ENCODE results near the gene LEKR1.

The LEKR1 gene

GRCh38 chr3:157086775-157087174 is 260.6 kb downstream of the LEKR1 start:
- DNase-seq: no peak

- no peak for DNase-seq
These were observed 261.2 kb downstream of the LEKR1 start for GRCh38 chr3:157087373-157087772.

GRCh38 chr3:157087780-157088600 is 261.8 kb downstream of the LEKR1 start:
- DNase-seq: no peak

GRCh38 chr3:157088601-157089454 is 262.7 kb downstream of the LEKR1 start:
- DNase-seq: peak; percentile 98

GRCh38 chr3:157089455-157090221 is 263.5 kb downstream of the LEKR1 start:
- peak; percentile 96 for DNase-seq

- peak; percentile 84 for DNase-seq
These were observed 265.1 kb downstream of the LEKR1 start for GRCh38 chr3:157091083-157091833.

GRCh38 chr3:157092230-157092629 is 266.1 kb downstream of the LEKR1 start:
- DNase-seq: no peak

- DNase-seq: peak; percentile 30
These were observed 266.9 kb downstream of the LEKR1 start for GRCh38 chr3:157093096-157093495.

GRCh38 chr3:157094301-157094700 is 268.1 kb downstream of the LEKR1 start:
- DNase-seq: no peak

- DNase-seq: no peak
These were observed 268.8 kb downstream of the LEKR1 start for GRCh38 chr3:157094751-157095480.
